Cardiac fibroblast (primary cell): ENCODE results near the gene TTLL5.
"Not testable (repeated sequence)": the region's sequence is repeated elsewhere in the genome, so short reads cannot be mapped to it uniquely, and the experiment has no call there.

ENCODE experiments used
- DNase-seq, 2 donors: peaks; one replicate each; pipeline versions ENCODE4 v3.0.0 to v3.0.0-alpha.2; 2010; ENCODE audit warnings: low read depth in 2 of 2
- H3K4me3 ChIP-seq, 2 donors: replicated peaks in 1 of 2; 1 replicate in 1 of 2; 2 replicates in 1 of 2; pipeline ENCODE4 v1.5.1; 2011; ENCODE audit warnings: low read depth in 2 of 2, low read length in 2 of 2, mild to moderate bottlenecking in 2 of 2, moderate library complexity in 1 of 2
- CTCF ChIP-seq: IDR thresholded peaks from one replicate; pipeline ENCODE4 v1.5.1; 2011; ENCODE audit warnings: low read depth, mild to moderate bottlenecking, low read length, inconsistent platforms

TTLL5 gene

GRCh38 chr14:75911883-75912282 lies 250.8 kb downstream of the TTLL5 start:
- peak; percentile 68 to 69 for DNase-seq
- TF ChIP-seq CTCF, result no peak
- H3K4me3 ChIP-seq, result no peak overlapping the region

- no peak overlapping the region for H3K4me3 ChIP-seq
- no peak for DNase-seq
- TF ChIP-seq CTCF, result no peak
Observed at GRCh38 chr14:75913183-75913582, 252.1 kb downstream of the TTLL5 start.

GRCh38 chr14:75915045-75915444 lies 254.0 kb downstream of the TTLL5 start:
- H3K4me3 ChIP-seq, result no peak overlapping the region
- DNase-seq, result no peak
- no peak for TF ChIP-seq CTCF

- no peak for DNase-seq
- H3K4me3 ChIP-seq, result no peak overlapping the region
- TF ChIP-seq CTCF, result no peak
Observed at GRCh38 chr14:75917322-75917945, 256.4 kb downstream of the TTLL5 start.

GRCh38 chr14:75917946-75918335 lies 256.9 kb downstream of the TTLL5 start:
- no peak overlapping the region for H3K4me3 ChIP-seq
- DNase-seq, result no peak
- TF ChIP-seq CTCF, result no peak

GRCh38 chr14:75920421-75920820 lies 259.4 kb downstream of the TTLL5 start:
- DNase-seq, result not testable (repeated sequence)

GRCh38 chr14:75925141-75925840 lies 264.2 kb downstream of the TTLL5 start:
- DNase-seq, H3K4me3 ChIP-seq: not testable (repeated sequence)

More at GRCh38 chr14:75920421-75920820, 259.4 kb downstream of the TTLL5 start:
- H3K4me3 ChIP-seq, result not testable (repeated sequence)

GRCh38 chr14:75926431-75927115 lies 265.5 kb downstream of the TTLL5 start:
- no peak for DNase-seq
- no peak overlapping the region for H3K4me3 ChIP-seq
- no peak for TF ChIP-seq CTCF
